ENCODE data around the gene TF.
"Not testable (repeated sequence)": the region's sequence is repeated elsewhere in the genome, so short reads cannot be mapped to it uniquely, and the experiment has no call there.

The TF gene

DNA sequence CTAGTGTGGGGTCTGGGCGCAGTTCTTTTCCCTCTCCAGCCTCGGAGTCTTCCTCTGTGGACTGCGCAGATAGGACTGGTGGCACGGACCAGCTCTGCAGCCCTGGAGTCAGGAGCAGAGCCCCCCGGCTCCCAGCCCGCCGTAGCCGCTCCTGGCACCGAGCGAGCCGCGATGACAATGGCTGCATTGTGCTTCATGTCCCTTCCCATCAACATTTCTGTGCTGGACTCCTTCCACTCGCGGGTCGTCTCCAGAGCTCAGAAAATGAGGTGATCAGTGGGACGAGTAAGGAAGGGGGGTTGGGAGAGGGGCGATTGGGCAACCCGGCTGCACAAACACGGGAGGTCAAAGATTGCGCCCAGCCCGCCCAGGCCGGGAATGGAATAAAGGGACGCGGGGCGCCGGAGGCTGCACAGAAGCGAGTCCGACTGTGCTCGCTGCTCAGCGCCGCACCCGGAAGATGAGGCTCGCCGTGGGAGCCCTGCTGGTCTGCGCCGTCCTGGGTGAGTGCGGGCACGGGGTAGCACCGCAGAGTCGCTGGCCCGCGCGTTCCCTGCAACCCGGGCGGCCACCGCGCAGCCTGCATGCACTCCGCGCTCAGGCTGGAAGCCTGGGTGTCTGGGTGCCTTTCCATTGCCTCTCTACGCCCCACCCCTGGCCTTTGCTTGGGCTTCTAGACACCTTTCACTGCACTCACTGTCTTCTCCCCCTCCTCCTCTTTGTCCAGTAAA is at the start of gene TF:
TF (plus strand) TSS at position 413 of the 731 bp plus-strand sequence; CDS start at position 461, 48 bp downstream.
- DNase-seq, result no peak

DNA sequence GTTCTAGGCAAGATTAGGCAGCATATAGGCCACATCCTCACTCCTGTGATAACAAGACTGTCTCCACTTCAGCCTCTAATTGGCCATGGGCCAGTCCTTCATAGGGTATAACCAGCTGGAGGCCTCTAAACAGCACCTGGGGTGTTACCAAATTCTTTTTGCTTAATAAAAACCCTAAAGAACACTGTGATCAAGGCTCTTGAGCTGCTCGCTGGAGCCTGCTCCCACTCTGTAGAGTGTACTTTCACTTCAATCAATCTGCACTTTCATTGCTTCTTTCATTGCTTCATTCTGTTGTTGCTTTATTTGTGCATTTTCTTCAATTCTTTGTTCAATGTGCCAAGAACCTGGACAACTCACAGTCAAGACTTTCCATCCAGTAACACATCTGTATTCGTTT is 48.2 kb upstream of the TF start:
- no peak for DNase-seq

DNA sequence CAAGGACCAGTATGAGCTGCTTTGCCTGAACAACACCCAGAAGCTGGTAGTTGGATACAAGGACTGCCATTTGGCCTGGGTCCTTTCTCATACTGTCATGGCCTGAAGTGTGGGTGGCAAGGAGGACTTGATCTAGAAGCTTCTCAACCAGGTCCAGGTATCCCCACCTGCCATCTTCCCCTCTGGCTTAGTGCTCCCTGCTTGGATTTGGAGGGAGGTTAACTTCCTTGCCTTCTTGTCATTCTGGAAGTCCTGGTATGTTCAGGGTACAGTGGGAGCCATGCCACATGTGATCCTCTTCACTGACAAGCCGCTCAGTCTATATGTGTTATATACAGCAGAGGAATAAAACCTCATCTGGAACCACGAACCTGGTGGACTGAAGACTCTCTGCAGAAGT is 46.7 kb upstream of the TF start:
- DNase-seq, result no peak

DNA sequence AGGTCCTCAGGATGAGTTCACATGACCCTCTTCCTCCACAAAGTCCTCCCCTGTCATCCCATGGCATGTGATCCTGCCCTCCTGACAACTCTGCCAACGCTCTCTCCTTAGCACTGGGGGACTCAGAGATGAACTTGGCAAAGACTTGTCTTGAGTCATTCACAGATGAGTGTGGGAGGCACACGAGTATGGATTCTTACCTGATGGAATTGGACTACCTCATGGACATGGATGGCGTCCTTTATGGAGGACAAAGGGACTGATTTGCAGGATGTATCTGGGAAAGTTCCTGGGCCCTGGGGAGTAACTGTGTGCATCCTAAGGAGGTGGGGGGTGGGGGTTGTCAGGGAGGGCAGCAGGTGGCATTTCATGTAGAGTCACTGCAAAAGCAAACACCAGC is 46.3 kb upstream of the TF start:
- no peak for DNase-seq

DNA sequence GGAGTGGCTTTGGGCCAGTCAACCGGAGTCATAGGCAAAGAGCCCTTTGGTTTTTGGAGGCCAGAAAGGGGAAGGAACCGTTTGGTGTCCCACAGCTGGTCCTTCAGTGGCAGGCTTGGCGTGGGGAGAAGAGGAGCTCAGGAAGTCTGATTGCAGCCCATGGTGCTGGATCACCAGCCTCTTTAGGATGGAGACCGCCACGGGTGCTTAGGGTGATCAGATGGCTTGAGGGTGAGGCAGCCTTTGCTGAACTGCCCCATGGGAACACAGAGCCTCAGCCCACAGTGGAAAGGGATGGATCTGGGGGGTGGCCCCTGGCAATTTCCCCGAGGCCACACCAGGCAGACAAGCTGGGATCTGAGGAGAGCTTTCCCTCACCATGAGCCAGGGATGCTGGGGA is 45.8 kb upstream of the TF start:
- DNase-seq, result no peak

DNA sequence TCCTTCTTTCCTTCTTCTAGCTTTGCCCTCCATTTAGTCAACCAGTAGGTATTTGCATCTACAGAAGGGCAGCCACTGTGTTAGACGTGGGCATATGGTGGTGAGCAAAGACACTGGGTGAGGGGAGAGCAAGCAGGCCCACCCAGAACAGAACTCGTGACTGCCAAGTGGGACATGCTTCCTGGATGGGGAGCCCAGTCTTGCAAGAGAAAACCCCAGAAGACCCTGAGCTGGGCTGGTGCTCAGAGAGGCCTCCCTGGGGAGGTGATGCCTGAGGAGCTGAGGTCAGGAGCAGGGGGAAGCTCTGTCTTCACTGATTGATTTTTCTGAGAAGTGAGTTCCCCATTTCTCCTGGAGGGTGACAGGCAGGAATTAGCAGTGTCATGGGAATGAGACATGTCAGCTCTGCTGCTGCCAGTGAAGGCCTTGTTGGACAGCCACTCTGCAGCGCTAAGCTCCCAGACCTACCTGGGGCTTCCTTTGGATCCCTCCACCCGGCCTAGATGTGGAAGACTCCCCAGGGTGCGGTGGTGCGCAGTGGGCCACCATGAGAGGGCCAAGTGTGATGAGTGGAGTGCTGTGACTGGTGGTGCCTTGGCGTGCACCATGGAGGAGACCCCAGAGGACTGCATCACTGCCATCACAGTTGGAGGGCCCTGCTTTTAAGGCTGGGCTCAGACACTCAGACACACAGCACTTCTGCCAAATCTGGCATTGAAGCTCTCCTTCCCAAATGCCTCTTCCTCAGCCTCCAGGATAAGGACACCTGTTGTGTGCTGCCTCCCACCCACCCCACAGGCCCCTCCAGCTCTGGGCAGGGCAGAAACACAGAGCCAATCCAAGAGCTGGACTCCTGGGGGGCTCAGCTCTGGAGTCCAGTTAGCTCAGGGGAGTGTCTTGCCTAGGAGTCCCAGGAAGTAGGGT is 44.5 kb upstream of the TF start:
- no peak for DNase-seq

DNA sequence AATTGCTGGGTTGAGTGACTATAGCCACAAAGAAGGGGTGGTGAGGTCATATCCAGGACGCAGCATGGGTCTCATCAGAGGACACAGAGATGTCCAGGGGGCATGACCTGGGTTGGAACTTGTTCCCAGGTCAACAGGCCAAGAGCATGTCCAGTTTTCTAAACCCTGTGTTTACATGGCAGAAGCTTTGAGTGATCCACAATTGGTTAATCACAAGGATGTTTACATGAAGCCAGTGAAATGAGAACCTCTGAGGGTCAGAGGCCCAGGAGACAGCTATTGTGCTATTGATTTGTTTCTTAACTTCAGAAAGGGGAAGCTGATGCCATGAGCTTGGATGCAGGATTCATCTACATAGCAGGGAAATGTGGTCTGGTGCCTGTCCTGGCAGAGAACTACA is 42.3 kb upstream of the TF start:
- no peak for DNase-seq

DNA sequence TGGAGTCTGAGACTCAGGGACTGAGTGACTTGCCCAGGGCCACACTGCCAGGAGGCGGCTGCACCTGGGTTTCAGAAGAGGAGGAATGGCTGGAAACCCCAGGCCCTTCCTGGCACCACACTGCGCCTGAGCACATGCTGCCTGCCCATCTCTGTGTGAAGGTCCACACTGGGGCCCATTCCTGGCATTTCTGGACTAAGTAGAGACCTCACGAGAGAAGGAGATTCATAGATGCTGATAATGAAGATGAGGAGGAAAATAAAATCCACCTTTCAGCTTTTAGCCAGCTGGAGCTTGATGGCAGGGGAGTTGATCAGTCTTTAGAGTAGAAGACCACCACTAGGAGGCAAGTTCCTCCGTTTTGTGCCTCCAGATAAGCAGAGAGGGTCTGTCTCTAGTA is 40.2 kb upstream of the TF start:
- no peak for DNase-seq

DNA sequence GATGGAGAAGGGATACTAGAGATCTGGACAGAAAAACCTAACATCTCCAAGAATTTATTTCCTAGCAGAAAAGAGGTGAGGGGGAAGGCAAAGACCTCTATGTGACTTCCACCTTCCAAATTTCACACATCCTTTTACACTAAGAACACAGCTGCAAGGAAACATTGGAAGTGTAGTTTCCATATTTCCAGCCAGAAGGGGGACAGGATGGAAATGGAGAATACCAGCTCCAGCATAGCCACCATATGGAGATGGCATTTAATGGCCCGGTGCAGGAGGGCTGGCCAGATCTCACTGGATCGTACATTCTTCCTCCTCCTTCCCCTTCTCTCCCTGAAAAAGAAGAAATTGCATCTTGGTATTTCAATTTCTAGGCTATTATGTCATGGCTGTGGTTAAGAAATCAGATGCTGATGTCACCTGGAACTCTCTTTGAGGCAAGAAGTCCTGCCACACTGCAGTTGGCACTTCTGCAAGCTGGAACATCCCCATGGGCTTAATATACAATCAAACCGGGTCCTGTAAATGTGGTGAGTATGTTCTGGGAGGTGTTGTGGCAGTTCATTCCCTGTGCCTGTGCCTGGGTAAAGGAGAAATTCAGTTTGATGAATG is 36.9 kb upstream of the TF start:
- no peak for DNase-seq

DNA sequence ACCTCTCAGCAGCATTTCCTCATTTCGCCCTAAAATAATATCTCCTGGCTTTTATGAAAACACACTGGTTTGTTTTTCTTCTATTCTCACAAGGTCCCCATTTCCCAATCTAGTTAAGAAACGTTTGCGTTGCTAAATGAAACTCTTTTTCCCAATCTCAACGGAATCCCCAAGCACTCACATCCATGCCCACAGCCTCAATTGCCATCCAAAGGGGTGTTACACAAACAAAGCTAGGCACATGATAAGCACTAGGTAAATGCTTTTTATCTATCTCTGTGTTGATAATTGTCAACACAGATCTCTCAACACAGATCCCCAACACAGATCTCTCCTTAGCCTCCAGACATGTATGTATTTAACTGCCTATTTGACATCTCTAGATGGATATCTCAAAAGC is 35.2 kb upstream of the TF start:
- no peak for DNase-seq

DNA sequence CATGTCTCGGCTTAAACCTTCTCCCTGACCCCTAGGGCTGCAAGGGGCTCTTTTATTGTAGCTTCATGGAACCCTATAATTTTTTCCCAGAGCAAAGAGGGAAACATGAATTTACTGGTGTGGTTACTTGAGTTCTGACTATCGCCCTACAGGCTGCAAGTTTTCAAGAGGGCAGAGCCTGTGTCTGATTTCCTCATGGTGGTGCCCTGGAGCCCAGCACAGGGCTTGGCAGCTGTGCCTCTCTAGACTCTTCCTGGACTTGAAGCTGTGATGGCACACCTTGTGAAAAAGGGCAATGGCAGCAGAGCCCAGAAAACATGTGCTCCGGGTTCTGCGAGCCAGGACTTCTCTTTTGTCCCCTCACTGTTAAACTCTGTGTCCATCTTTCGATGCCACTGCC is 34.2 kb upstream of the TF start:
- no peak for DNase-seq

DNA sequence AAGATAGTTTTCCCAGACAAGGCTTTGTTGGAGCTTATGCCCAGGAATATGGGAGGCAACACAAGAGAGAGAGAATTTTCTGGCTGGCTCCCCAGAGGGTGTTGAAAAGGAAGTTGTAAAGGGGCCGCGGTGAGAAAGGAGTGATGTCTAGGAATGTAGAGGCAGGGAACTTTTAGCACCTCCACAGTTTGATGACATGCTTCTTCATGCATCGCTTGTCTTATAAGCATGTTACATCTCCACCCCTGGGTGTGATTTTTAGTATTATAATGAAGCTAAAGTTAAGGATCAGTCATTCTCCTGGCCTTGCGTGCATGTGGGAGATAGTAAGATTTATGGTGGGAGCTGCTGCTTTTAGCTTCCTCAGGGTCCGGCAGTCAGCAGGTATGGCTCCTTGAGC is 32.8 kb upstream of the TF start:
- no peak for DNase-seq

DNA sequence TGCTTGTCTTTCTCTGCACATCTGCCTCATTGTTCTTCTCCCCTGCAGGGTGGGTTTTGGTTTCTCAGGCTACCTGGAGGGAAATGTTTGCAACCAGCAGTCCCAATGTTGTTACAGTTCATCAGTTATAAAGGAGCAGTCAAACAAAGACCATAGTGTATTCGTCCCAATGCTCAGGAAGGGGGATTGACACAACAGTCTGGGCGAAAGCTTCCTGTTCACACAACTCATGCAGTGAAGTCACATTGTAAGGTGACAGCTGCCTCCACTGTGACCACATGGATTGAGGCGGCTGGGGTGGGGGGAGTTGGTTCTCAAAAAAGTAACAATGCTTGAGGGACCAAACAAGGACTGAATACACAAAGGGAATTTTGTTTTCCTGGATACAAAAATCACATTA is 28.8 kb upstream of the TF start:
- DNase-seq, result peak in 1 of 2 experiments; percentile 49

DNA sequence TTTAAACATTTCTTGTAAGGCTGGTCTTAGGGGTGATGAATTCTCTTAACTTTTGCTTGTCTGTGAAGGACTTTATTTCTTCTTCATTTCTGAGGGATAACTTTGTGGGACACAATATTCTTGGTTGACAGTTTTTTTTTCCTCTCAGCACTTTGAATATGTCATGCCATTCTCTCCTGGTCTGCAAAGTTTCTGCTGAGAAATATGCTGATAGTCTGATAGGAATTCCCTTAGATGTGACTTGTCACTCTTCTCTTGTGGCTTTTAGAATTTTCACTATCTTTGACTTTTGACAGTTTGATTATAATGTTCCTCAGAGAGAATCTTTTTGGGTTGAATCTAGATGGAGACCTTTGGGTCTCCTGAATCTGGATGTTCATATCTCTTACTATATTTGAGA is 23.3 kb upstream of the TF start:
- no peak for DNase-seq

DNA sequence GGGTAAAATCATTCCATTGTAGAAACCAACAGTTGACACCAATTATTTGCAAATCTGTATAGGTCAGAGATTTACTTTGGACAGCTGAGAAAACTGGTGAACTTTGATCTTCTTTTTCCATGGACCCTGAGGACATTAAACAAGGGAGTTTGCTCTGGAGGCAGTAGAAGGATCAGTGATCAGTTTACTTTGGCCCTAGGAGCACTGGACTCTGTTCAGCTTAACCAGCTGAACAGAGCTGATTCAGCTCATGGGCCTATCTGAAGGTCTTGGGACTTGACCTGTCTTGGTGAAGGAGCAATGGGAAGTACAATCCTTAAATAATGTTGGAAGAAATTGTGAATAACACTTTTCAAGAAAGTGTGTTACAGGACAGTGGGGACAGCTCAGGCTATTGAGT is 15.2 kb upstream of the TF start:
- DNase-seq, result no peak

DNA sequence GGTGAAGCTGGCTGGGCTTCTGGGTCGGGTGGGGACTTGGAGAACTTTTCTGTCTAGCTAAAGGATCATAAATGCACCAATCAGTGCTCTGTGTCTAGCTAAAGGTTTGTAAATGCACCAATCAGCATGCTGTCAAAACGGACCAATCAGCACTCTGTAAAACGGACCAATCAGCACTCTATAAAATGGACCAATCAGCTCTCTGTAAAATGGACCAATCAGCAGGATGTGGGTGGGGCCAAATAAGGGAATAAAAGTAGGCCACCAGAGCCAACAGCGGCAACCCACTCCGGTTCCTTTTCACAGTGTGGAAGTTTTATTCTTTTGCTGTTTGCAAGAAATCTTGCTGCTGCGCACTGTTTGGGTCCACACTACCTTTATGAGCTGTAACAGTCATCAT is 14.0 kb upstream of the TF start:
- not testable (repeated sequence) for DNase-seq

DNA sequence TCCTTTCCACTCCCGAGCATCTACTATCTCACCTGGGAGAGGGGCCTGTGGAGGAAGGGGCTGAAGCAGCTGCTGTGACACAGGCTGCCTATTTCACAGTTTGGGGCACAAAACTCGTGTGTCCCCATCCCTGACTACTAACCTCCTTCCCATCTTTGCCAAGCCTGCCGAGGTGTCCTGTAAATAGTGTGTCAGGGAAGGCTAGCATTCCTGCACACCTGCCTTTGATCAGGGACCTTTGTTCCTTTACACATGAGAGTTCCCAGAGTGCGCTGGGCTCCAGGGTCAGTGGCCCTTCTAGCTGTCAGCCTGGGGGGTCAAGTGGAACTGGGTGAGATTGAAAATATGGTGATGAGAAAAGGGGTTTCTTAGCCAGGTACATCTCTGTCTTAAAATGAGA is 13.0 kb upstream of the TF start:
- no peak for DNase-seq

DNA sequence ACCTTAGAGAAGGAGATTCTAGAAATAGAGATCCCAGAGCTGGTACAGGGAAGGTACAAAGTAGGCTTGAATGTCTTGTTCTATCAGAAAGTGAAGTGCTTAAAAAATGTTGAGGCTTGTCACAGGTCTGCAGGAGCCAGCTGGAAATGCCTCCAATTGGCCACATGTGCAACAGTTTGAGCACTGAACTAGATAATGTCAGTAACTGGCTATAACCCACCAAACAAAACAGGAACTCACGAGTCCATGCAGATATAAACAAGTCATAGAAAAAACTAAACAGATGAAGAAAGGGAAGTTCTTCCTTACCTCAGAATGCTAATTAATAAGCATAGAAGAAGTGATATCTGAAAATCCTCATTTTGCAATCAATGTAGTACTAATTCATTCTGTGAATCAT is 11.9 kb upstream of the TF start:
- DNase-seq, result no peak

DNA sequence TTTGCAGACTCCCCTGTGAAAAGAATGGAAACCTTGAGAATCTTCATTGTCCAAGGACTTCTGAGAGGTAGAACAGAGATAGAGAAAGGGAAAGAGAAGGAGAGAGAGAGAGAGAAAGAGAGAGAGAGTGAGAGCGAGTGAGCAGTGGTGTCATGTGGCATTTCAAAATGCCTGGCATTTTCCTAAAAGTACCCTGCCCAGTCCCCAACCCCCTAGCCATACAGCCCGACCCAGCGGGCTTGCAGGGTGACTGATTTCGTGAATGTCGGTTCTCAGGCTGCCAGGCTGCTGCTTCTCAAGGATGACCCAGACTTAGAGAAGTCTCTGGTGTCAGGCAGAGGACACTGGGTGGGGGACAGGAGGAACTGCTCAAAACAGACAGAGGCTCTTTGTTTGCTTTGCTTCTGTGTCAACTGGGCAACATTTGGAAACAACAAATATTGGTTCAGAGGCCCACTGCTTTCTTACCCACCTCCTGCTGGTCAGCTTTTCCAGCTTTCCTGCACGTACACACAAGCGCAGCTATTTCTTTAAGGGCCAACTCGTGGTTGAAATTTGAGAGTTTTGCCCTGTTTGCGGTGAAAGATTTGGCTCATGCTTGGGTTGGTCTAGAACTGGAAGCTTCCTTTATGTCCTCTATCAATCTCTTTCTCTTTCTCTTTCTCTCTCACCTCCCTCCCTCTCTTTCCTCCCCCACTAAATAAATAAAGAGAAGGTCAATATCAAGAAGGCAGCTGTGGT is 3.7 kb upstream of the TF start:
- peak; percentile 36 to 73 for DNase-seq

DNA sequence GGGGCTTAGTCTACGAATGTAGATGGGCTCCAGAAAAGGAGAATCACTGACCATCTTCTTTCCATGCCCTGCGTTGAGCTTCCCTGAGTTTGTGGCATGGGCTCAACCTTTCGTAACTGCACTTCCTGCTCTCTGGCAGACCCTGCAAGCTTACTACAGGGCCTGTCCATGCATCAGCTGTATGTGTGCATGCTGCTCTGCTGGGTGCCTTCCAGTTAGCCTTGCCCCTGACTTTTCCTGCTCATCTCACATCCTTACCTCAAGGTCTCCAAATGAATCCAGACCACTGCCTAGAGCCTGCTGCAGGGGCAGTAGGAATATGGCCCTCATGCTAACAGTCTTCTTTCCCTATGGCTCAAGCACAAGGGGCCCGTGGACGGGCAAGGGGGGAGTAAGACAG is 2.0 kb upstream of the TF start:
- no peak for DNase-seq

DNA sequence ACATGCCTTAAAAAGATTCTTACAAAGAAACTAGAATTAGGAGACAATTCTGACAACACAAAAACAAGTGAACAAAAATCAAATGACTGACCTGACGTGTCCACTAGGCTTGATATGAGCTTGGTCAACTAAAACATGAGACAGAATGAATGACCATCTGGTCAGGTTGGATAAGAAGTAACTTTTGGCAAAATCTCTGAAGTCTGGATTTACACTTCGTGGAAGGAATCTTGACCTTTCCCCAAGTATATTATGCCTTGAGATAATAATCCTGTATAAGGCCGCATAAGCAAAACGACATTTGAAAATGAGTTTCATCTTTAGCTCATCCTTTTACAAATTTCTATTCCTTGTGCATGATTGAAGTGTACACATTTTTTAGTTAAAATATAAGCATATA is 1.1 kb upstream of the TF start:
- no peak for DNase-seq

DNA sequence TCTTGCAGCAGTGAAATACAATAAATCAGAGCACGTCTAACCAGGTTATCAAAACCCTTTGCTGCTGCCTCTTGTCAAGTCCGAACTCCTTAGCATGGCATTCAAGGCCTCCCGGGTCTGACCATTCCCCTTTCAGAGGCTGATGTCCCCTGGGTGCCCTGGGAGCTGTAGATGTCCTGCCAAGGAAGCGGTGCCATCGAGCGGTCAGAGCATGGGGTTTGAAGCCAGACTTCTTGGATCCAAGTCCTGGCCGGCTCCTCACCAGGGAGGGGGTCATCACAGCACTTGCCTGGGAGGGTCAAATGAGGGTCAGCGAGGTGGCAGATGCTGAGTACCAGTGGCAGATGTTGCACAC is 496 bp downstream of the TF start:
- DNase-seq, result no peak

DNA sequence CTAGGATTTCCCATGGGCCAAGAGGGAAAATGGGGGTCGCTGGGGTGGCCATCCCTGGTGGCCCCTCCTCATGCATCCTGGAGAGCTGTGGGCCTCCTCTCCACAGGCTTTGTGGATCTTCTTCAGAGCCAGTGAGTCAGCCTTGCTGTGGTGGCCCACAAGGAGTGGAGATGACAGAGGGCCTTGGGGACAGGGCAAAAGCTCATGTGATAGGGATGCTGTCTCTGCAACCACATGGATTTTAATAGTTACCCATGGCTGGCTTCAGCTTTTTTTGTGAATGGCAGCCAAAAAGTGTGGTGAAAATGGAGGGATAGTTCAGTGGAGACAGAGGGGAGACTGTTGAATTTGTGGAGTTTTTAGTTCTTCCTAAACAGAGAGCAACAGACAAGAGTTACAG is 1.2 kb downstream of the TF start:
- DNase-seq, result no peak

All from NCI-H2081 (cell line).